Ectodermal cell (in vitro differentiated cells): ENCODE results near the gene ARL5B. TPM values are rescaled to one million over a fixed set of nuclear protein-coding genes. Genes with fewer than 3 reads are reported as not detected.
"Not testable (repeated sequence)": the region's sequence is repeated elsewhere in the genome, so short reads cannot be mapped to it uniquely, and the experiment has no call there.

ENCODE experiments used
- H3K27ac ChIP-seq: 2 replicates; pipeline ENCODE4 v1.7.0; 2013; ENCODE audit warnings: mild to moderate bottlenecking, low read depth, low read length; ENCODE audit not compliant: insufficient read depth, poor library complexity, severe bottlenecking
- H3K27me3 ChIP-seq: 2 replicates; pipeline ENCODE4 v1.7.0; 2013; ENCODE audit warnings: mild to moderate bottlenecking, low read length; ENCODE audit not compliant: insufficient read depth, control insufficient read depth, poor library complexity, severe bottlenecking
- H3K36me3 ChIP-seq: one replicate; pipeline ENCODE4 v1.7.0; 2013; ENCODE audit warnings: low read length; ENCODE audit not compliant: control insufficient read depth, insufficient read depth
- H3K4me1 ChIP-seq: one replicate; pipeline ENCODE4 v1.7.0; 2013; ENCODE audit warnings: low read length; ENCODE audit not compliant: control insufficient read depth, insufficient read depth
- H3K4me3 ChIP-seq: 2 replicates; pipeline ENCODE4 v1.7.0; 2013; ENCODE audit warnings: low read depth, low read length, control low read depth; ENCODE audit not compliant: insufficient read depth
- H3K9me3 ChIP-seq: 2 replicates; pipeline ENCODE4 v1.7.0; 2013; ENCODE audit warnings: mild to moderate bottlenecking, low read length, moderate library complexity; ENCODE audit not compliant: control insufficient read depth
- WGBS, 2 experiments: methylation state at CpG; one replicate each; pipeline ENCODE4 v1.1.7; 2013; ENCODE audit warnings: missing lambda C conversion rate in 2 of 2; 5-methylcytosine and 5-hydroxymethylcytosine counted together
- polyA plus RNA-seq, 4 experiments: library from polyadenylated mRNA; stranded (reverse); fragments of 50-300 nt; gene quantifications; one replicate each; pipeline ENCODE4 v1.2.3, GENCODE V29; 2013

The ARL5B gene, protein sequence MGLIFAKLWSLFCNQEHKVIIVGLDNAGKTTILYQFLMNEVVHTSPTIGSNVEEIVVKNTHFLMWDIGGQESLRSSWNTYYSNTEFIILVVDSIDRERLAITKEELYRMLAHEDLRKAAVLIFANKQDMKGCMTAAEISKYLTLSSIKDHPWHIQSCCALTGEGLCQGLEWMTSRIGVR
- 40.1 TPM for polyA plus RNA-seq (2013, experiment 1 of 4)
- polyA plus RNA-seq (2013, experiment 2 of 4), result 45.8 TPM
- polyA plus RNA-seq (2013, experiment 3 of 4), result 41.7 TPM
- polyA plus RNA-seq (2013, experiment 4 of 4), result 42.9 TPM

GRCh38 chr10:18659125-18659818 lies at the start of gene ARL5B:
Gene ARL5B, plus strand, starts transcription at chr10:18659431. Its CDS starts 207 bp downstream, at chr10:18659638.
- WGBS, 2 experiments, result 0 to 1% methylated on average over 72 of the region's 72 CpGs
- Histone ChIP-seq H3K4me1 (no peaks in the 10 kb centered on the region), H3K9me3 (no peaks in the 10 kb centered on the region), H3K36me3 (no peaks in the 10 kb centered on the region), H3K4me3 (peak within 1 kb of the TSS; percentile 87), H3K27me3 (no peaks in the 10 kb centered on the region), H3K27ac (peak within 1 kb of the TSS; percentile 95)

- H3K27ac ChIP-seq, result no peak overlapping the region
- WGBS, 2 experiments, result 90 to 94% methylated on average over 3 of the region's 3 CpGs
- H3K36me3 ChIP-seq, result no peaks in the 10 kb centered on the region
- H3K4me1 ChIP-seq, result no peaks in the 10 kb centered on the region
- H3K9me3 ChIP-seq, result no peaks in the 10 kb centered on the region
- H3K4me3 ChIP-seq, result no peak overlapping the region
- H3K27me3 ChIP-seq, result no peaks in the 10 kb centered on the region
Measured at GRCh38 chr10:18610517-18610916, 48.7 kb upstream of the ARL5B start.

- 94 to 96% methylated on average over 3 of the region's 4 CpGs for WGBS, 2 experiments
- Histone ChIP-seq H3K36me3 (no peaks in the 10 kb centered on the region), H3K27me3 (no peaks in the 10 kb centered on the region), H3K27ac (no peak overlapping the region), H3K4me1 (no peaks in the 10 kb centered on the region), H3K9me3 (no peaks in the 10 kb centered on the region), H3K4me3 (no peak overlapping the region)
Measured at GRCh38 chr10:18611168-18611567, 48.1 kb upstream of the ARL5B start.

GRCh38 chr10:18615618-18616017 lies 43.6 kb upstream of the ARL5B start:
- Histone ChIP-seq H3K27me3 (no peaks in the 10 kb centered on the region), H3K27ac (no peak overlapping the region), H3K9me3 (no peaks in the 10 kb centered on the region), H3K36me3 (no peaks in the 10 kb centered on the region), H3K4me1 (no peaks in the 10 kb centered on the region), H3K4me3 (no peak overlapping the region)
- 93 to 95% methylated on average over 4 of the region's 4 CpGs for WGBS, 2 experiments

GRCh38 chr10:18616337-18616736 lies 42.9 kb upstream of the ARL5B start:
- no peaks in the 10 kb centered on the region for H3K36me3 ChIP-seq
- H3K4me3 ChIP-seq, result no peak overlapping the region
- H3K27me3 ChIP-seq, result no peaks in the 10 kb centered on the region
- H3K9me3 ChIP-seq, result no peaks in the 10 kb centered on the region
- whole genome bisulfite sequencing, 2 experiments, result 86 to 93% methylated on average over 3 of the region's 3 CpGs
- no peak overlapping the region for H3K27ac ChIP-seq
- no peaks in the 10 kb centered on the region for H3K4me1 ChIP-seq

GRCh38 chr10:18619016-18619415 lies 40.2 kb upstream of the ARL5B start:
- H3K36me3 ChIP-seq, result no peaks in the 10 kb centered on the region
- H3K4me1 ChIP-seq, result no peaks in the 10 kb centered on the region
- 91 to 93% methylated on average over 3 of the region's 3 CpGs for WGBS, 2 experiments
- H3K9me3 ChIP-seq, result no peaks in the 10 kb centered on the region
- no peak overlapping the region for H3K4me3 ChIP-seq
- no peak overlapping the region for H3K27ac ChIP-seq
- no peaks in the 10 kb centered on the region for H3K27me3 ChIP-seq

- Histone ChIP-seq H3K27me3 (no peaks in the 10 kb centered on the region), H3K9me3 (no peaks in the 10 kb centered on the region), H3K36me3 (no peaks in the 10 kb centered on the region), H3K4me3 (no peak overlapping the region), H3K4me1 (no peaks in the 10 kb centered on the region), H3K27ac (no peak overlapping the region)
Measured at GRCh38 chr10:18620856-18621255, 38.4 kb upstream of the ARL5B start.

DNA sequence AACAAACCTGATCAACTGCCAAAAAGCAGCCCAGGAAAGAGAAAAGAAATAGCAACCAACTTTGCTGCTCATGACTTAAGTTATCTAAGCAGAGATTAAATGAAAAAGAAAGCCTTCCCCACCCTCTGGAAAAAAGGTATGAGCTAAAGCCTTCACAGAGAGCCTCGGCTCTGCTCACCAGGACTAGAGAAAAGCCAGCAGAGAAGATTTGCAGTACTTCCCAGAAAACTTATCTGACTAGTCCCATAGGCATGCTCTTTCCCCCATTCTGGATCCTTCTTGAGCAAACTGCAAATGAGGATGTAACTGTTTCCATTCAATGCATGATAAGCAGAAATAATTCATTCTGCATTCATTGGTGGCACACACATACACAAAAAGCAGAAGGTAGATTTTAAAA lies 35.6 kb upstream of the ARL5B start:
- H3K9me3 ChIP-seq, H3K4me3 ChIP-seq, H3K4me1 ChIP-seq, H3K27ac ChIP-seq, H3K36me3 ChIP-seq, H3K27me3 ChIP-seq: not testable (repeated sequence)
- WGBS, 2 experiments, result 53 to 76% methylated on average over 1 of the region's 1 CpG

- 94 to 97% methylated on average over 4 to 5 of the region's 5 CpGs for WGBS, 2 experiments
- no peaks in the 10 kb centered on the region for H3K36me3 ChIP-seq
- no peak overlapping the region for H3K27ac ChIP-seq
- H3K27me3 ChIP-seq, result no peaks in the 10 kb centered on the region
- H3K9me3 ChIP-seq, result no peaks in the 10 kb centered on the region
- no peak overlapping the region for H3K4me3 ChIP-seq
- no peaks in the 10 kb centered on the region for H3K4me1 ChIP-seq
Measured at GRCh38 chr10:18625886-18626285, 33.3 kb upstream of the ARL5B start.

- peak overlapping the region; percentile 47 for H3K4me3 ChIP-seq
- H3K27ac ChIP-seq, result peak overlapping the region; percentile 85
- H3K36me3 ChIP-seq, H3K9me3 ChIP-seq, H3K27me3 ChIP-seq, H3K4me1 ChIP-seq: not testable (repeated sequence)
- WGBS, 2 experiments, result 2 to 4% methylated on average over 25 of the region's 25 CpGs
Measured at GRCh38 chr10:18627452-18628018, 31.7 kb upstream of the ARL5B start.
